Fibroblast of gingiva (primary cell): ENCODE measurements around the gene DTD1.
A peak's percentile ranks its signal among the peaks of the same experiment; 100 is the strongest.

Experiments used
- DNase-seq: peaks from one replicate; pipeline ENCODE4 v3.0.0-alpha.2; 2011; ENCODE audit warnings: low read depth

Gene DTD1

DNA sequence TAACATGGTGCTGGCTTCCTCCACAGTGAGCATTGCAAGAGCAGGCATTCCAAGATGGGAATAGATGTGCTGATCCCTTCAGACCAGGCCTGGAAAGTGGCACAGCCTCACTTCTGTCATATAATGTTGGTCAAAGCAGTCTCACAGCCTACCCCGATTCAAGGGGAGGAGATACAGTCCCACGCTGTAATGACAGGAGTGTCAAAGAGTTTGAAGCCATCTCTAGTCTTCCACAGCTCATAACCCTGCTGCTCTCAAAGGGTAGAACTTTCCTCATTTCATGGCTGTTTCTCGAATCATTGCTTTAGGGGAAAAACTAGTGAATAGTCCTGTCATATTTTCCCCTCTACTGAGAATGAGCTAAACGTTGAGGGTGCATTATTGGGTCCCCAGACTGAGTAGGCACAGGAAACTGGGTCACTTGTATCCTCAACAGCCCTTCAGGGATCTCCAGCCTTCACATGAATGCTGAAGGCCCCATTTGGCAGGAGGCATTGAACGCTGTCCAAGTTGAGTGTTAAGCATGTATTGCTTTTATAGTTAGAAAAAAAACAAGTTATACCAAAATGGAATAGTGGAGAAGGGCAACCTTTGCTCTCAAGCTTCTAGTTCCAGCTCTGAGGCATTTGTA is 27.3 kb downstream of the DTD1 start:
- DNase-seq: peak; percentile 12

GRCh38 chr20:18621004-18621403 is 33.1 kb downstream of the DTD1 start:
- no peak for DNase-seq

DNA sequence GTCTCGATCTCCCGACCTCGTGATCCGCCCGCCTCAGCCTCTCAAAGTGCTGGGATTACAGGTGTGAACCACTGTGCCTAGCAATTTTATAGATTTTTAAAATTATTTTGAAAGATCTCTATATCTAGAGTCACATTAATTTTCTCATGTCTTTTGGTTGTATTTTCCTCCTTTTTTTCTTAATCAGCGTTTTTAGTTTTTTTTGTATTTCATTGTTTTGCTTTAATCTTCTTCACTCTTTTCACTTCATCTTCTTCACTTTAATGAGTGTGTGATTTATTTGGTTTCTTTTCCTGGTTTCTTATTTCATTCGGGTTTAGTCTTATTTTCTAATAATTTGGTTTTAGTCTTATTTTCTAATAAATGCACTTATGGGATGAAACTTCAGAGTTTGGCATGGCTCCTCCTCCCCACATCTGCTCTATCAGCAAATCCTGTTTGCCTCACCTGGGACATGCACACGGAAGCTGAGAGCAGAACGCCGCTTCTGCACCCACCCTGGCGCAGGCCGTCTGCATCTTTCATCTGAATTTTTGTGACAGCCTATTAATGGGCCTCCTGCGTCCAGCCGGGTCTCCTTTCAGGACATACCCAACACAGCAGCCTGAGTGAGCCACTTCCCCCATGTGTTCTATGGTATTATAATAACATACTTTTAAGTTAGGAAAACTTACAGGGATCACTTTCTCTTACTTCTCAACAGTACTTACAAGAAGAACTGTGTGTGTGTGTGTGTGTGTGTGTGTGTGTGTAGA is 35.5 kb downstream of the DTD1 start:
- no peak for DNase-seq

- no peak for DNase-seq
Measured at GRCh38 chr20:18624948-18625347, 37.1 kb downstream of the DTD1 start.

DNA sequence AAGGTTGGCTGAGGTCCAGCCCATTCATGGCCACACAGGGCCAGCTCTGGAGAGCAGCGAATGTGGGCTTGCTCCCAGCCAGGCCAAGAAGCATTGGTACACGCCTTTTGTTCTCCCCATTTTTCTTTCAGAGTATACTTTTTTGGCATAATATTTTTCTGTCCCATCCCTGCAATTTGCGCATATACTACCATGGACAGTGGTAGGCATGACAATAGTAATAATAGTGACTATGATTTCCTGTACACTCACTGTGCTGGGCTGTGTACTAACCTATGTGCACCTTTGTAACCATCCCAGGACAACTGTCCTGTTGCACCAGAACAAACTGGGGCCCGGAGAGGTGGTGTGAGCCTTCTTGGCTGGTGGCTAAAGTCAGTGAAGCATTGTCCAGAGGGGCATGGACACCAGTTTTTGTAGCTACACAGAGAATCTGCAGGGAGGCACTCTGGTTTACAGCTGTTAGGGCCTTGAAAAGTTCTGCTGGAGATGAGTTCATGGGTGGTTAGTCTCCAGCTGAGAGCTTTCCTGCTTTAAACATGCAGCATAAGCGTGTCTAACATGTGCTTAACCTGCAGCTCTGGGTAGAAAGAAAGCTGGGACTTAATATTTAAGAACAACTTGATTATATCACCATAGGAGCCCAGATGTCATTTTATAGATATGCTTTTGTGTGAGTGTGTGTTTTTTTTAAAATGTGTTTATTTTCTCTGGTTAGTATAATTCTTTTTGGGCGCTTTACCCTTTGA is 38.2 kb downstream of the DTD1 start:
- no peak for DNase-seq

- DNase-seq: no peak
Measured at GRCh38 chr20:18628330-18628920, 40.6 kb downstream of the DTD1 start.

DNA sequence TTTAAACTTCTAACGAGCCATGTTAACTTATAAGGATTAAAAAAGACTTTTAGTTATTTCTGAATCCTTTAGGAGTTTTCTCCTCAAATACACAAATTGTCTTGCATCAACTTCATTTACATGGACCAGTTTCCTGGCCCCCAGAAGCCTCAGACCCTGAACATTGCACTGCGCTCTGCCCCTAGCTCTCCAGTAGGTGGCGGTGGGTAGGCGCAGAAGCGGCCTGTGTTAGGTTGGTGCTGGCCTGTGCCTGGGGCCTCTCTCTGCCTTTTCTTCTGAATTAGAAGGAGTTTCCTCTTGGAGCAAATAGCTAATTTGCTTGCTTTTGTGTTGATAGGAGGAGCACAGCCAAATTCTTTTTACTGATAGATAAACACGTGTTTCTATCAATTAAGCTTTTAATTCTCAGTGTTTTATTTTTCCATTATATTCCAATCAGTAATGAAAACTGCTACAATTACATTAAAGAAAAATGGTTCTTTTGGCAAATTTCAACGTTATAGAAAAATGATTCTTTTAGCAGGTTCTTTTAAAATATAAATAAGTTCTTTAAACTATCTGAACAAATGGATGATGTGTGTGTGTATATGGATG is 44.4 kb downstream of the DTD1 start:
- DNase-seq: peak; percentile 51

DNA sequence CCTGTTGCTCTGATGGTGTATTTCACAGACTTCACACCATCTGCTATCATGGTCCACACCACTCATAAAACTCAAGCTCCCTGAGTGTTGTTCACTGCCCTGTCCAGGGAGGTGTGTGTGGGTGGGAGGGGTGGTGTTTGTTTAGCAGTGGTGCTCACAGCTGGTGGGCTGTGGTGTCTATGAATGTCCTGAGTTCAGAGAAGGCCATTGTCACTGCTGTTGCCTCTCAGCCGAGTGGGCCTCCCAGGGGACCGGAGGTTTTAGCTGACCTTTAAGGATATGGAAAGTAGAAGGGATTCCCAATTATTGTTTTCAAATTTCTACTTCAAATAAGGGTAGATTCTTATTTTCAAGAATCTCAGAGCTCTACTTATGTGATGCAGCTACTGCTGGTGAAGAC is 45.6 kb downstream of the DTD1 start:
- no peak for DNase-seq

DNA sequence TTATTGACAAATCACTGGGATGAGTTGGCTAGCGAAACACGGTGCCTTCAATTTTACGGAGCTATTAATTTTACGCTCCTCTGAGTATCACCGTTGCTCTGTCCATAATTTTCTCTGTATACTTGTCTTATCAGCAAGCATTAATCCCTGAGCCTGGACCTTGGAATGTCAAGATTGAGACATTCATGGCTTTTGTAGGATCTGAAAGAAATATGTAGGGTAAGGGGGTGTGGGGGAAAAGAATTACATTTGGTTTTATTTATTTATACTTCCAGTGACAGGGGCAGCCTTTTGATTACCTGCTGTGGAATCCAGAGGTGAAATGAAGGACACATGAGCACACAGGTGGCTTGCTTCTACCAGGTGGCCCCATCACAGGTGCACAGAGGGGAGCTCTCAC is 46.6 kb downstream of the DTD1 start:
- no peak for DNase-seq

DNA sequence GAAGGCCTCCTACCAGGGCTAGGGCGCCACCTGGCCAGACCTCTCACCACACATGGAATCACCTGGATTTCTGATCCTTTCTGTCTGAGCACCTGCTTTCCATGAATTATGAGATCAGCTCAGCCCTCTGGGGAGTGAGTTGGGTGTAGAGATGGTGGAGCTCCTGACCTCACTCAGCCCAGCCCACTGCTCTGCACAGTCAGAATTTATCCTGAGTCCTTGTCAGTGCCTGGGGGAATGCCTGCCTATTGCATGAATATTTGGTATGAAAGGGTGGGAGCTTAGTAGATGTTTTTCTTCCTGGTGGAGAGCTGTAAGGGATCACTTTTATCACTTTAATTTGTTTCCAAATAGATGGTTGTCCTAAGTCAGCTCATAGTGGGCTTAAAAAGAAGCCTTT is 47.5 kb downstream of the DTD1 start:
- no peak for DNase-seq

GRCh38 chr20:18637224-18637623 is 49.4 kb downstream of the DTD1 start:
- DNase-seq: no peak

DNA sequence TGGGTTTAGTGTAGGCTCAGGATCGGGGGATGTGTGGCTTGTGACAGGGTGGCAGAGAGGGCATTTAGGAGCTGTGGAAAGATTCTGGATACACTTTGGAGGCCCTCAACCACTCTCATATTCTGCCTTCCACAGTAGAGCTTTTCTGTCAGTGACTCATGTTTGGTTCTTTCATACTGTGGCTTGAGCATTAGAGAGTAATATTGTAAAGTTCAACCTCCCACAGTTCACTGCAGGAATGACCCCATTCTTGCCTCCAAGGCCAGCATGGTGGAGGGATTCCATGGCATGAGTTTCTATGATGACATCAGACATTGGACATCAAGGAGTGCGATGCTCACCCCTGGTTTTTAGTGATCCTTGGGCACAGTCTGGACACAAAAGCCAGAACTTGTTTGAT is 50.9 kb downstream of the DTD1 start:
- DNase-seq: no peak

GRCh38 chr20:18639501-18639979 is 51.7 kb downstream of the DTD1 start:
- DNase-seq: peak; percentile 76

DNA sequence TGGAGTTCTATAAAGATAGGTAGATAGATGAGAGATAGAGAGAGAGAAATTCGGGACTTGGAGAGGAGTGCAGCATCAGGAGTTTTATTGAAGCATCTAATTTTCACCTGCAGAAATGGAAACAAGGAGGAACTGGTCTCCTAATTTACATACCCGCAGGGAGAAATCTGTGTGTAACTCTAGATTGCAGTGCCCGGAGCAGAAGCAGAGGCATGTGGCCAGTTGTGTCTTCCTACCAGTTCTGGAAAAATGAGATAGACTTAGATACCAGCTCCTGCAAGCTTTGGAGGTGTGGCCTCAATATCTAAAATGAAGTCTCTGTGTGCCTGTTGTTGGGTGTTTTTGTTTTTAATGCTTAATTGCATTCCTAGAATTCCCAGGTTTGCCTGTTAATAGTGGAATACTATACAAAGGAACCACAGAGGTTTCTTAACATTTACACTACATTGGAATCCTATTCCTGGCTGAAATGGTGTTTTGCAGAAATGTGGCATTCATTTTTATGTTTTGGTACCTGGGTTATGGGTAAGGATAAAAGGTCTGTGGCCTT is 57.4 kb downstream of the DTD1 start:
- no peak for DNase-seq

DNA sequence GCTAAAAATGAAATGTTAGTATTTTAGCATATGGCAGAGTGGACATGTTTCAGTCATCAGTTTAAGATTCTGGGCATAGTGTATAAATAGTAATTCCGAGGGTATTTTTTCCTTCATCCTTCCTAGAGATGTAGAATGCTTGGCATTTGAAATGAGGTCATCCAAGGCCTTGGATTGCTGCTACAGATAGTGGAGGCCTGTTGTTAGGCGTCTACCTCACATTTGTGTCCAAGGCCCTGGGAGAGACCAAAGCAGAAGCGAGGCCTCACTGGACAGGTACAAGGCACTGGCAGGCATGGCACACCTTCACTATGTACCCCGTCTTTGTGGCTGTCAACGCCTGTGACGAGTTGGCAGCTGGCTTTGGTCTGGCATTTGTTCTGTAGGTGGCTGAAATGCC is 58.0 kb downstream of the DTD1 start:
- DNase-seq: no peak

DNA sequence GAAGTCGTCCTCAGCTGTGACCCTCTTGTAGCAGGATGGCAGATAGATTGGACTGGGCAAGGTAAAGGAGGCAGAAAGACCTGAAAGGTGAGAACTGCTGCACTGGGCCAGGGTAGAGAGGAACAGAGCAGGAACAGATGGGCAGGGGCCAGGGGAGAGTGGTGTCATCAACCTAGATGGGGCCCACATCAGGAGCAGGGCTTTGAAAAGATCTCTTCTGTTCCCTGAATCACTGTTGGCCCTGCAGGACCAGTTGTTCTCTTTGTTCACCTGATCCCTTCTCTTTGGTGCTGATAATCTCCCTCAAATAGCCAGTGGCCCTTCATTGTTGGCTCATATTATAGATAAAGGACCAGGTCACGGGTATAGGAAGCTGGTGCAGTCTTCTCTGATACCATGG is 59.9 kb downstream of the DTD1 start:
- no peak for DNase-seq

DNA sequence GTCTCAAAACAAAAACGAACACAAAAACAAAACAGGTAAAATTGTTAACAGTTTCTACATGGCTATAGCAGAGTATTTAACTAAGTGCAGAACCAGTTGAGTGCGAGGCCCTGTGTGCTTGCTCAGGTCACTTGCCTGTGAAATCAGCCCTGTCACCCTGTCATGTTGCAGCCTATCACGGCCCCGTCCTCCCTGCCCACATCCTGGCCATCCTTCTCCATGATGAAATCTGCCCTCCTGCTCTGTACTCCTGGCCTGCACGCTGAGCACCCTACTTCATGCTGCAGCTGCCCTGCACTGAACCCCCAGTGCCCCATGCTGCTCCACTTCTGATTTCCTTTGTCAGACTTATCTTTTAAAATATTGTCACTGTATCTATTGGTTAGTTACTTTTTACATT is 62.4 kb downstream of the DTD1 start:
- no peak for DNase-seq

DNA sequence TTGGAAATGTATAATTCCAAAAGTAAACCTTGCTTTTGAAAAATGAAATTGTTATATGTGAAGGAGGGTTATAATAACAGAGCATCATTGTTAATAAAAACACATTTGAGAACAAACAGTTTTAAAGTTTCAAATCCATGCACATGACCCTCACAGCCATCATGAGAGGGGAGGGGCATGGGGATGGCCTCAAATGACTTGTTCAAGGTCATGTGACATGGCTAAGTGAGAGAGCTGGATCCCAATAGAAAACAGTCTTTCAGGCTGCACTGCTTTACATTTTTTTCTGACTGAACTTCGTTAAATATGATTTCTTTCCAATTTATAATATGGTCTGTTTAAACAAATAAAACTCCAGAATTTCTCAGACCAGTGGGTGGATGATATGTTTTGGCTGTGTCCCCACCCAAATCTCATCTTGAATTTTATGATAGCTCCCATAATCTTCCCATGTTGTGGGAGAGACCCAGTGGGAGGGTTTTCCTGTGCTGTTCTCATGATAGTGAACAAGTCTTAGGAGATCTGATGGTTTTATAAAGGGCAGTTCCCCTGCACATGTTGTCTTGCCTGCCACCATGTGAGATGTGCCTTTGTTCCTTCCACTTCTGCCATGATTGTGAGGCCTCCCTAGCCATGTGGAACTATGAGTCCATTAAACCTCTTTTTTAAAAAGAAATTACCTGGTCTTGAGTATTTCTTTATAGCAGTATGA is 66.0 kb downstream of the DTD1 start:
- no peak for DNase-seq

DNA sequence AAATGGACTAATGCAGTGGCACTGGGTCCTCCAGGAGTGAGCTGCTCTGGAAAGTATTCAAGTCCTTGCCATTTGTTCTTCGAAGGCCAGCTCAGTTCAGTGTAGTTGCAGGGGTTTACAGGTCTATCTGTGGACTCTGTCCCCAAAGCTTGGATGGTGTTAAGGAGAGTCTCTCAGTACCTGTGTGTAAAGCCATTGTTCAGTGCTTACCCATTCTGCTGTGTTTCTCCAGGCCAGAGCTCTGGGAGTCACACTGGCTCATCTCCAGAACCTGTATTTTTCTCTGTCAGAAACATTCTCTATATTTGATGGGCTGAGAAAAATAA is 66.6 kb downstream of the DTD1 start:
- DNase-seq: no peak

DNA sequence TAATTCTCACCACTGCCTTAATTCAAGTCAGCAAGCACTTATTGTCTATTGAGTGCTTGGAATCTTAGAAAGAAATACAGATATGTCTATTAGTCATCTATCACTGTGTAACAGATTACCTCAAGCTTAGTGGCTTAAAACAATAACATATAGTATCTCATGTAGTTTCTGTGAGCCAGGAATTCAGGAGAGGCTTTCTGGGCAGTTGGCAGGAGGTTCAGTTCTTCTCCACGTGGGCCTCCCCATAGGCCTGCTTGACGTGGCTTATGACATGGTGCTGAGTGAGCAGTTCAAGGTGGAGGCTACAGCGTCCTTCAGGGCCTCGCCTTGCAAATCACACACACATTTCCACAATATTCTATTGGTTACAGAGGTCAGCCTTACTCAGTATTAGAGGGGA is 69.7 kb downstream of the DTD1 start:
- no peak for DNase-seq

DNA sequence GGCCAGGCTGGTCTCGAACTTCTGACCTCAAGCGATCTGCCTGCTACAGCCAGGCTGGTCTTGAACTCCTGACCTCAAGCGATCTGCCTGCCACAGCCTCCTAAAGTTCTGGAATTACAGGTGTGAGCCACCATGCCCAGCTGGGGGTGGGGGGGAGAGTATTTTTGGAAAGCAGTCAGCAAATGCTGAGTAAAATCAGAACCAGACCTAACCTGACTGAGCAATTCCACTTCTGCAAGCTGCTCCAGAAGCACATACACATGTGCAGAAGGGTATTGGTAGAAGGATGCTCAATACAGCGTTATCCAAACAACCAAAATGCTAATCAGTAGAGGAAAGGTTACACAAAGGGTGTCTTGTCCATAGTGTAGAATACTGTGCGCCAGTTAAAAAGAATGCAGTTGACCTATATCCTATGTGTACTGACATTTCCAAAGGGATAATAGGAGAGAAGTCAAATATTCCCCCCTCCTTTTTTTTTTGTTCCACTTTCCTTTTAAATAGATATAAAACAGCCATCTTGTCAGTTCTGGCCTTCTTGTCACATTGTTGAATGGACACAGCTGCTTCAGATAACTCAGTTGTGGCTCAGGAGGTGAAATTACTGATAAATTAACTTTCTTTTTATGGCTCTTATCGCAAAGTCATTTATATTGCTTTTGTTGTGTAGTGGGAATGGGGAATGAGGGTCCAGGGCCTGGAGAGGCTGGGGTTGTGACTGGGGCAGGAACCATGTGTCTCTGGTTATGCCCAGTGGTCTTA is 74.6 kb downstream of the DTD1 start:
- no peak for DNase-seq
